GM18505 (cell line): ENCODE results near the gene FBXW7.

Source experiments
- ATAC-seq: cut with Tn5 transposase; IDR thresholded peaks from one replicate; pipeline ENCODE4 v1.9.1; 2021; ENCODE audit not compliant: unreplicated experiment
- POLR2A ChIP-seq: IDR thresholded peaks from 4 replicates; pipeline ENCODE4 v1.6.1; 2011; ENCODE audit warnings: borderline replicate concordance; ENCODE audit not compliant: insufficient read depth, insufficient read length; ENCODE audit errors: extremely low read depth

The FBXW7 gene

DNA sequence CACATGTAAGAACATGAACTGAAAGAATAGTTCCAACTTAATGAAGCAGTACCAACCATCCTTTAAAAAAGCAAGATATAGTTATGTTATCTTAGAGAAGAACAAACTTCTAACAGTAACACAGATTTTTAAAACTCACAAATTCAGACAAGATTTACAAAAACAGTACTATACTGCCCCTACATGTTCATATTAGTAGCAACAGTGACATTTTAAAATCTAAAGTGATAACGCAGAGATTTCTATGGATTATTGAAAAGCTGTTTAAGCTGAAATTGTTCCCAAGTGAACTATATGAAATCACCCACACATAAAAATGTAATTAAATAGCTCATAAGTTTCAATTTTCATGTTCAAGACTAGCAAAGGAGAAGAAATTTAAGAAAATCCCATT, 166.0 kb downstream of the FBXW7 start:
- no peak for ATAC-seq
- no peak for TF ChIP-seq POLR2A

DNA sequence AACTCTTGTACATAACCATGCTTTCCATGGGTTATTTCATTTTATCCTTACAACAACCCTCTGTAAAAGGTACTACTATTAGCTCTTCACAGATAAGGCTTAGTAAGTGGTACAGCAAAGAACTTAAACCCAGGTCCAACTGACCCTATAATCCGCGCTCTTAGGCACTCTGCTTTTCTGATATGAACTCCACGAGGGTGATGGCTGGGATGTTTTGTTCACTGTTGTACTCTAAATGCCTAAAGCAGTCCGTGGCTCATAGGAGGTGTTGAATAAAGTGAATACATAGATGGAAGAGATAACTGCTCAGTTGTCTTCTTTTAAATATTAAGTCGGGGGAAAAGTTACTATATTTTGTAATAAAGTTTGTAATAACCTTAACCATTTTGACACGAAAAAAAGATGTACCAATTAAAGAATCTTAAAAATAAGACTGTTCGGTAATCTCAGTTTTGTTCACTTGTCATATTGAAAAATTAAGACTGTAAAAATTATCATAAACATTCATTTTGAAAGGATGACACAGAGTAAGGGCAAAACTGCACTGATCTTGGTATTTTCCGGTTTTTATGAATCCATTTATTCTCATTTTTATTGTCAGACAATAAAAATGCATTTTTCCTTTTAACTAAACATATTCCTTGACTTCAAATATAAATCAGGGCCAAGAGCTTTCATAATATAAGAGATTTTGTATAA, 166.5 kb downstream of the FBXW7 start:
- no peak for ATAC-seq
- TF ChIP-seq POLR2A = no peak

DNA sequence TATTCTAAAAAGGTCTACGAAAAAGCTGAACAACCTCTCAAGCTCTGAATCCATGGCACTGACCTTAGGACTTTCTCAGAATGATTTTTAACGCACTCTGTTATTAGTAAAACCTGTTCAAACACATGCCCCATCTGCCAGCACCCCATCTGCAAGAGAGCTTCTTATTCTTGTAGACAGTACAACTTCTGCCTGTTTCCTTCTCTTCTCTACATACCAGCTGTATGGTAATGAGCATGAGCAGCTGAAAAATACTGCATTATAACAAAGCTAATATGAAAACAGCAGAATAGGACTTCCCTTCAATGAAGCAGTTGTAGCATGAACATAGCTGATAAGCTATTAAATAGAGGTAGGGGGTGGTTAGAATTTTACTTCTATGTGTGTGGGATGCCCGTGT, 167.9 kb downstream of the FBXW7 start:
- ATAC-seq = no peak
- TF ChIP-seq POLR2A = no peak

DNA sequence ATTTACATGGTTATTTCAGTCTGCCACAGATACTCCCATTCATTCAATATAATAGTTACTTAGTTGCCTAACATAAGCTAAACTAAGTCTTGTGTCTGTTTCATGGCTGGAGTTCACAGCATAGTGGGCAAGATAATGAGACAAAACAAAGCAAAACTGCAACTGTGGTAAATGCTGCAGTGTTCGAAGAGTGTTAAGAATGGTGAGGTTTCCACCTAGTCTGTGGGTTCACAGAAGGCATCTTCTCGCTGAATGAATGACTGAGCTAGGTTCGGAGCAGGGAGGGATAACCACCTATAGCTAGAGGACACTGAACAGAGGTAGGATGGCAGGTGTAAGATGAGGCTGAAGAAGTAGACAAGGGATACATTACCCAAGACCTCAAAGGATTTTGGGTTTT, 171.0 kb downstream of the FBXW7 start:
- no peak for TF ChIP-seq POLR2A
- no peak for ATAC-seq

DNA sequence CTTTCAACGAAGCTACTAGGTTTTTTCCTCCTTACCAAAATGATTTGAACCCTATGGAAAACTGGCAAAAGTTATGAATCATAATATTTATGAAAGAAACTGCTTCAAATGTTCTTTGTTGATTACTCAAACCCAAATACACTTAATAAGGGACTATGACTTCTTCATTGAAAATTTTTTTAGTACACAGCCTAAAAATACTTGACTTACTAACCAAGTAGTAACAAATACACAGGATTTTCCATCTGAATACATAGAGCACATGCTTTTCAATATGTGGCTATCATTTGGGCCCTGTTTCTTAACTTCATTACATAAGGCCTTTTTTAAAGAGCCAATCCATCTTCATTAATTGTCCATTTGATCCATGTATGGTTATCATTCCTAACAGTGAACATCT, 171.5 kb downstream of the FBXW7 start:
- no peak for TF ChIP-seq POLR2A
- ATAC-seq = no peak

DNA sequence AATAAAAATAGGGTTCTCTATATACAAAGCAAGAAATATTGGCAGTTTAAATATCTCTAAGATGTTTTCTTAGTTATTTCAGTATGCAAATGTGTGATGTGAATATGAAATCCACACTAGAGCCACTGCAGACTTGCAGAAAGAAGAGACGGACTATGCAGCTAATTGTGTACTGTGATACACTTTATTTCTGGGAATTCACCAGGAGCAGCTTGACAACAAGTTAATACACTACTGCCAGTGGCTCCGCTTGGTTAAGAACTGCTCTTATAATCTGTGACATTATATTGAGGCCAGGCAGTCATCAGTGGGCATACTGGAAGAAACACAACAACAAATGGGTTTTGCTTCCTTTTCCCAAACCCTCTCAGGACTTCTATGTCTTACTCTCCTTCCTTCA, 172.0 kb downstream of the FBXW7 start:
- TF ChIP-seq POLR2A = no peak
- ATAC-seq = no peak

DNA sequence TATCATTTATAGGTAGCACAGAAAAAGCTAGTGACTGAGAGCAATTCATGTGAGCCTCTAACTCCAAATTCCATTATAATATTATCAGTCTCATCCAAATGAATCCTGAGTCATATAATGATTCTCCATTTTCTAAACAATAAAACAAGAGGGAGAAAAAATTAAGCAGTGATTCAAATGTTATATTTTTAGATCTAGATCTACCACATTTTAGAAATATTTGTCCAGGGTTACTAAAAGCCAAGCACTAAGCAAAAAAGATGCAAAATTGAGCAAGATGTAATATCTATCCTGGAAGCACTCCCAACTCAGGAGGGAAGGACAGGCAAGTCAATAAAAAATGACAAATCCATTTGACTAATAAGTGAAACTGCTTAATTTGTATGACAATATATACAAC, 172.8 kb downstream of the FBXW7 start:
- ATAC-seq = no peak
- TF ChIP-seq POLR2A = no peak

DNA sequence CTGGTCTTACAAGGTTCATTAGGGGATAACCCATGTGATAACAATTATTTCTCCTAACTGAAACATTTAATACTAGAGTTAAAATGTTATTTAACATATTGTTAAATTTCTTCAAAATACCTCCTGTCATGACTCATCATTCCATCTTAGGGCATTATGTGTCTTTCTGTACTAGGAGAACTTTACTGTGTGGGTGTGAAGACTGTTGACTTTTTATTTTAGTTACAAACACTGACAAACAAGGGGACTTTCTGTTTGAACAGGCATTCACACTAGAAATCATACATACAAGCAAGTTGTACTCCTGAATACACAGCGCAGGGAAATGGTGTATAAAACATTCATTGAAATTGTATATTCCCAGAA, 175.9 kb downstream of the FBXW7 start:
- peak; percentile 38 for ATAC-seq
- no peak for TF ChIP-seq POLR2A

DNA sequence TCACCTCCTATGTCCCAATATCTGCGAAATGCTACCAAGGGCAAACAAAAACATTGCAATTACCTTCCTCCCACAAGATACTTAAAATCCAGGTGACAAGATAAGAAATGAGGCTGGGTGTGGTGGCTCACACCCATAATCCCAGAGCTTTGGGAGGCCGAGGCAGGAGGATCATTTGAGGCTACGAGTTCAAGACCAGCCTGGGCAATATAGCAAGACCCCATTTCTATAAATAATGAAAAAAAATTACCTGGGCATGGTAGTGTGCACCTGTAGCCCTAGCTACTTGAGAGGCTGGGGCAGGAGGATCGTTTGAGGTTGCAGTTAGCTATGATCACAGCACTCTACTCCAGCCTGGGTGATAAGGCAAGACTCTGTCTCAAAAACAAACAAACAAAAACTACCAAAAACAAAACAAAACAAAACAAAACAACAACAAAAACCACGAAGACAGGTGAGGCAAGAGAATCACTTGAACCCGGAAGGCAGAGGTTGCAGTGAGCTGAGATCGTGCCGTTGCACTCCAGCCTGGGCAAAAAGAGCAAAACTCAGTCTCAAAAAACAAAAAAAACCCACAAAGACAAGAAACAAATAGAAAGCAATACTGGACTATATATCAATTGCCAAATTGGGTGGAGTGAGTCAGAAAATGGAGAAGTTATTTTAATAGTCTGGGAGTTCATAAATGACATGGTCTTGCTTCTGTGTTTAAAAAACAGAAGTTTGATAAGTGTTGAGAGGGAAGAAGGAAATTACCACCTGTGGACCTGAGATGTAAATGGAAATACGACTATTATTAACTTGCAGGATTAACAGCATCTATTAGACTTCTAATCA, 176.5 kb downstream of the FBXW7 start:
- no peak for TF ChIP-seq POLR2A
- ATAC-seq = peak; percentile 61

DNA sequence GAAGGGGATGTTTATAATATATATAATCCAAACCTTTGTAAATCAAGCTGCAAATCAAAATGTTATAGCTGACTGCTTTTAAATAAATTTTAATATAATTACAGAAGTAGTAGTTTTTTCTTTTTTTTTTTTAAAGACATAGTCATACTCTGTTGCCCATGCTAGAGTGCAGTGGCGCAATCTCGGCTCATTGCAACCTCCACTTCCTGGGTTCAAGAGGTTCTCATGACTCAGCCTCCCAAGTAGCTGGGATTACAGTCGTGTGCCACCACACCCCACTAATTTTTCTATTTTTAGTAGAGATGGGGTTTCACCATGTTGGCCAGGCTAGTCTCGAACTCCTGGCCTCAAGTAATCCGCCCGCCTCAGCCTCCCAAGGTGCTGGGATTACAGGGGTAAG, 178.7 kb downstream of the FBXW7 start:
- TF ChIP-seq POLR2A = no peak

DNA sequence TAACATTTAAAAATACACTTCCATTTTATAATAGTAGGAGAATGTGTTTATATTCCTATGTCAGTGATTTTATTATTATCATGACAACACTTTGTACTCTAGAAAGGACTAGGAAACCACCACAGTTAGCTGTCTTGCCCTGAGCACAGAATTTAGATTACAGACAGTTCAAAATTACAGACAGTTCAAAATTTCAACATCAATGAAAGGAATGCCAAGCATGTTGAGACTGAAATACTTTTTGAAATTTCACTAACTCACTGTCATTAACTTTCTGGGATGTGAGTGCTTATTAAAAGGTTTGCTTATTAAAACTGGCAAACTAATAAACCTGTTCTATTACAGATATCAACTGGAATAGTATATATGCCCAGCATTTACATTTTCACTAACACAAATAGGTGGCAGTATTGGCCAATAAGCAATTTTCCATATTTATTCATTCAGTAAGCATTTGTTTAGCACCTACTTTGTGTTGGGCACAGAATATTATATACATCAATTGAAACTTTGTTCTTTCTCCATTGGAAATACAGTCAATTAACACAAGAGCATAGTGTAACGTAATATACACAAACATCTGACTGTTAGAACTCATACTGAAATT, 179.4 kb downstream of the FBXW7 start:
- no peak for ATAC-seq
- TF ChIP-seq POLR2A = no peak

More for the DNA sequence above, 178.7 kb downstream of the FBXW7 start:
- no peak for ATAC-seq

DNA sequence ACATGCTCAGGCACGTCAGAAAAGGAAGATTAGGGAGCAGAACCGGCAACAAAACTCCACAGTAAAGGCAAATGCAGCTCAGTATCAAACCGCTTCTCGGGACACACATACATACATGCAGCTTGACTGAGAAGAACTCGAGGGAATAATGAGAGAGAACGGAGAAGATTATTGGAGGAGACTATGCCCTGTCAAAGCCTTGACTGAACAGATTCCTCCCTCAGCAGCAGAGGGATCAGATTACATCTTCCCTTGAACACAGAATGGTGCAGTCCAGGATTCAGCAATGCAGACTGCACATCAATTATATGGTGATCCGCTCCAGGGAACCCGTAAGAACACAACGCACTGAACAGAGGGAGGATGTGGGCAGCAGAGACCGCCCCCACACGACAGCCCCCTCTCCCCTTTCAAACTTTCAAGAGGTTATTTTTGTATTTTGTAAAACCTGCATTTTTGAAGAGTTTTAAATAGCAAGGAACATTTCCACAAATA, 183.2 kb downstream of the FBXW7 start:
- peak; percentile 77 for ATAC-seq
- no peak for TF ChIP-seq POLR2A

DNA sequence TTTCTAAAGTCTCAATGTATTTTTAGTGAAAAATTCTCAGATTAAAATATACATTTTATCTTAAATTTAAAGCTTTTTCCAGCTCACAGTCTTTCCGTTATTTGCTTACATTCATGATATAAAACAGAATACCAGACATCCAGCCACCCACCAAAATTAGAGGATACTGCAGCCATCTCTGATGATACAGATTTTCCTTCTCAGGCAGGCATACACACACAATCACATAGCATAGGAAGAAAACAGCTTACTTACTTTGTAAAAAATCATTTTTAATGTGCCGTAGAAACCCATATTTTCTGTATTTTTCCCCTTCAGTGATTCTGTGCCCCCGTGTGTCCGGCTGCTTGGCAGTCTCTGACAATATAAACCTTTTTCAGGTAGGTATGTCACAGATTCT, 183.7 kb downstream of the FBXW7 start:
- peak; percentile 8 for ATAC-seq
- no peak for TF ChIP-seq POLR2A

DNA sequence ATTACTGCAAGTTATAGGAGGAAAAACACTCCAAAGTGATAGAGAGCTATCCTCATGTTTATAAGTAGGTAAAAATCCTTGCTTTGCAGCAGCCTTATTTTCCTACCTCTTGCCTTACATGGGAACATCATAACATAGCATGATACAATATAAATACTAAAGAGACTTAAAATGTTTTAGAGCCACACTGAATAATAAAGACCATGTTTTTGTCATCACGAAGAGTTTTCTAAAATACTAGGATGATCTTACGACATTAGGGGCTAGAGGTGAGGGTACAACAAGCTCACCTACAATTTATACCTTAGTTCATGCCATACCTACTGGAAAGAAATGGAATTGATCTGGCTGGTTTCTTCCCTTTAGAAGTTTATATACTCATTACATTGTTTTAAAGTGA, 184.8 kb downstream of the FBXW7 start:
- TF ChIP-seq POLR2A = no peak
- no peak for ATAC-seq
